GM21390 (cell line): ENCODE measurements around the gene PRKAG2.

Experiments used
- ATAC-seq: cut with Tn5 transposase; IDR thresholded peaks from one replicate; pipeline ENCODE4 v1.9.1; 2021; ENCODE audit not compliant: unreplicated experiment

The PRKAG2 gene

GRCh38 chr7:151732834-151733592 is 143.9 kb downstream of the PRKAG2 start:
- no peak for ATAC-seq

- ATAC-seq: no peak
Measured at GRCh38 chr7:151732292-151732691, 144.6 kb downstream of the PRKAG2 start.

GRCh38 chr7:151731022-151731441 is 145.9 kb downstream of the PRKAG2 start:
- ATAC-seq: no peak

DNA sequence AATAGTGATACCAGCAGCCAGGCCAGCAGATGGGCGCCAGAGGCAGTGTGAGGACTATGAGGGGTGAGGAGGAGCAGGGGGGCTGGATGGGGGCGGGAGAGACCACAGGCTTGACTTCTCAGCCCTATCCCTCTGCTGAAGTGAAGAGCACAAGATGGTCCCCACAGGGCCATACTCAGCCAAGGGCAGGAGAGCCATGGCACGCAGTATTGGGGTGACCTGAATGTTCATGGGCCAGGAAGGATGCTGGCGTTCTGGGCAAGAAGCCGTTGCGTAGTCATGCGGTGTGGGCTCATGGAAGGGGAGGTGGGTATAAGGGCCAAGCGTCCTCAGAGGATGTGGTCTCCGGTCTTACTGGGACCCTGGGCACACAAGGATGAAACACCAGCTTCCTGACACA is 146.3 kb downstream of the PRKAG2 start:
- no peak for ATAC-seq

DNA sequence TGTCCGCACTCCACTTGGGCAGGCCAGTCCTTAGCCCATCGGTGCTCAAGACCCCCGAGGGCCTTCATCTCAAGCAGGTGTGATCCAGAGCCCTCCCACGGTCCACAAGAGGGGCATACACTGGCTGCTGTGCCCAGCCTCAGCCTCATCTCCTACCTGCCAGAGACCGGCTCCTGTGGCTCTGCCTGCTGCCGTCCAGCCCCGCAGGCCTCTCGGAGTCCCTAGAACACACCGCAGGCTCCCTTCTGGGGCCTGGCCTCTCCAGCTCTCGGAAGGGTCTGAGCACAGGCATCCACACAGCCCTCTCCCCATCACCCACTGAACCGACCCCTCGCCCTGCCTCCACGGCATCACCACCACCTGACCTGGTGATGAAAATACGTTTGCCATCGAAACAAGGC is 147.4 kb downstream of the PRKAG2 start:
- no peak for ATAC-seq

DNA sequence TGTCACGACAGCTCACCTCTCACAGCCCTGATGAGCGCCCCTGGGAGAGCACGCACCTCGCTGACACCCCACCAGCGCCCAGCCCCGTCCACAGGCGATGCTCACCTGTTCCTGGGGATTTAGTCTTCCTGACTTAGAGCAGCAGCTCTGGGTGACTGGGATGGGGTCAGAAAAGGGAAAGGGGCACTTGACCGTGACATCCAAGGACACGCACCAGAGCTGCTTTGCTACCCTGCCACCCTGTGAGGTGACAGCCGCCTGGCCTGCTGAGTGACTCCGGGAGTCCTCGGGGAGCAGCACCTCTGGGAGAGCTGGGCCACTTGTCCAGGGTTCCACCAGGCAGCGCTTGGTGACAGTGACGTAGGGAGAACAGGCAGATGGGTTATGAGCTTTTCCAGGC is 148.2 kb downstream of the PRKAG2 start:
- ATAC-seq: no peak

GRCh38 chr7:151728286-151728660 is 148.6 kb downstream of the PRKAG2 start:
- no peak for ATAC-seq

- ATAC-seq: no peak
Measured at GRCh38 chr7:151727579-151728285, 149.2 kb downstream of the PRKAG2 start.

GRCh38 chr7:151726652-151727578 is 150.0 kb downstream of the PRKAG2 start:
- no peak for ATAC-seq

DNA sequence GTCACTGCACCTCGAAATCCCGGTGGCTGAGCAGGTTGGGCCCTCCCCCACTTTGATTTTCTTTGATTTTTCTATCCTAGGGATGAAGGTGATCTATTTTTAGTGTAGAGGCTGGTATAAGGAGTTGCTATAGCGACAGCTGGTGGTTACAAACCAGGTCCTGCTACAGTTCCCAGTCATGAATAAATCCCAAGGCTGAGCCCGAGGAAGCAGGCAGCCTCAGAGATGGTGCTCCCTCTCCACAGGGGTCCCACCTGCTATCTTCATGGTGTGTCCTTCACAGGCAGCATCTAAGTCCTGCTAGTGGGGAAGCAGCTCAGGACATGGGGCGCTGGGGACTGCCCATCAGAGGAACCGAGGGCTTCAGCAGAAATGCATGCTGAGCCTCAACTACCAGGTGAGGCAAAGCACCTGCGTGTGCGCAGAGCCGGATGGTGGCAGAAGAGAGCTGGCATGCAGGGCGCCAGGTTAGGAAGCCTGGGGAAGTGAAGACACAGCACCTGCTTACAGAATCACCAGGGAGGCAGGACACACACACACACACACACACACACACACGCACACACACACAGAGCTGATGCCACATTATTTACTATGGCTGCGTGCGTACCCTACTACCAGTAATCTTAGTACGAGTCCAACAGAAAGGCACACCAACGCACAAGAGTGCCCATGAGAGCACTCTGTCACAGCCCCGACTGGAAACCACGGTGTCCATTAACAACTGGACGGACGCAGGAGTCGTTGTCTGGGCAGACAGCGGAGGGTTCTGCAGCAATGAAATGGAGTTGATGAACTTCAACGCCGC is 150.9 kb downstream of the PRKAG2 start:
- no peak for ATAC-seq

DNA sequence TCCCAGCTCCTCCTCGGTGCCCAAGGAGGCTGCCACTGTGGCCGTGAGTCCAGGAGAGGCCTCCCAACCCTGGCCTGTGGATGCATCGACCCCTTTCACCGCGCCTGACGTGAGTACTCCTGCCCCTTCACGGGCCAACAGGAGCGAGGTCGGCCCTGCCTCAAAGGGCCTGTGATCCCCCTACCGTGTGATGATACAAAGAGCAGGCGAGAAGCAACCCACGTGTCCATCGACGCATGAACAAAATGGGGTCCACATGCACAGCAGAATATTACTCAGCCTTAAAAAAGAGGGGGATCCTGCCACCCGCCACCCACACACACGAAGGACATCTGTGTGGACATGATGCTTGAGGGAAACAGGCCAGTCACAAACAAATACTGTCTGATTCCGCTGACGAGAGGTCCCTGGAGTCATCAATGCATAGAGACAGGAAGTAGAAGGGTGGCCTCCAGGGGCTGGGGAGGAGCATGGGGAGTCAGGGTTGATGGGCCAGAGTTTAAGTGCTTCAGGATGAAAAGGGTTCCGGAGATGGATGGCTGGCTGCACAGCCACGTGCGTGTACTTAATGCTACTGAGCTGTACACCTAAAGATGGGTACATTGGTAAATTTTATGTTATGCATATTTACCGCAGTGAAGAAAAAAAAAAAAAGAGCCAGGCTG is 151.9 kb downstream of the PRKAG2 start:
- ATAC-seq: no peak

GRCh38 chr7:151724250-151724915 is 152.5 kb downstream of the PRKAG2 start:
- ATAC-seq: no peak

DNA sequence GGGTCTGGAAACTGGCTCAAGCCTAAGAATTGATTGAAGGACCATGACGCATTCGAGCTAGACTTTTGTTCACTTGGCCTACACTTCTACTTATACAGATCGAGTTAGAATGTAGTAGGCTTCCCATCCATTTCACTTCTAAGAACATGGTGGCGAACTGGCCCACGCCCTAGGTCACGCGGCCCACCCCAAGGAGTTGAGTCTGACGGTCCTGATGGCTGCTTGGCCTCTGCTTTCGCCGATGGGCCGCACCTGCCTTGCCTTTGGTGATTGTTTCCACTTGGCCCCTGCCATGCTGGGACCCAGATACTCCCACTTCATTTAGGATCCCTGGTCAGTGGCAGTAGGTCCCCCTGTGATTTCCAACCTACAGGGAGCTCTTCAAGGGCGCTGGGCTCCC is 153.6 kb downstream of the PRKAG2 start:
- no peak for ATAC-seq

DNA sequence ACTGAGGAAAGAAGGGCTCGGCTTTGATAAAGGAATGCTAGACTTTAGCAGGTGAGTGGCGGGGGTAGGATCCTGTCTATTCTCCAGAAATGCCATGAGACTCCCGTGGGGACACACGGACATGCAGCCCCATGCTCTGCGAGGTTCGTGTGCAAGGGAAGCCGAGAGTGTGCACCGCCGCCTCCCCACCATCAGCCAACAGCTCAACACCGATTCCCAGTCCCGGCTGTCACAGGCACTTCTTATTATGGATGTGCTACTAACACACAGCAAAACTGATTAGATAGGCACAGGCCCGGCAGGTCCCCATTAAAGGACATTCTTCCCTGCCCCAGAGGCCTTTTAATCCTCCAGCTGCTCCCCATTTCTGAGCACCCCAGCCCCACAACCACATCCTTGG is 154.4 kb downstream of the PRKAG2 start:
- ATAC-seq: no peak

DNA sequence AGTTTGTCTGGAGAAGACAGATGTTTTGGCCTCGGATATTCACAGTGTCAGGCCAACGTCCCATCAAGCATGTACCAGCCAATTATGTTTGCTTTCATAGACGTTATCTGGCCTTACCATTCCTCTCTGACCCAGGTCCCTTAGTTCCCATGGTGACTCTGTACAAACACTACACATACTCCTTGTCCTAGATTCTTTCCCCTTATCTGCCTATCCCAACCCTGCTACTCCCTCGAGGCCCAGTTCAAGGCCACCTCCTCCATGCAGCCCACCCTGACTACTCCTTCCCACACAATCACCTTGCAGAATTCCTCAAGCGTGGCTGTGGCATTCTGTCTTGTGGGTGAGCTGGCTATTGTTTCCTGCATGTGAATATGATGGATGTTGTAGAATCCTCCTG is 155.2 kb downstream of the PRKAG2 start:
- no peak for ATAC-seq

- ATAC-seq: no peak
Measured at GRCh38 chr7:151721236-151721635, 155.7 kb downstream of the PRKAG2 start.

DNA sequence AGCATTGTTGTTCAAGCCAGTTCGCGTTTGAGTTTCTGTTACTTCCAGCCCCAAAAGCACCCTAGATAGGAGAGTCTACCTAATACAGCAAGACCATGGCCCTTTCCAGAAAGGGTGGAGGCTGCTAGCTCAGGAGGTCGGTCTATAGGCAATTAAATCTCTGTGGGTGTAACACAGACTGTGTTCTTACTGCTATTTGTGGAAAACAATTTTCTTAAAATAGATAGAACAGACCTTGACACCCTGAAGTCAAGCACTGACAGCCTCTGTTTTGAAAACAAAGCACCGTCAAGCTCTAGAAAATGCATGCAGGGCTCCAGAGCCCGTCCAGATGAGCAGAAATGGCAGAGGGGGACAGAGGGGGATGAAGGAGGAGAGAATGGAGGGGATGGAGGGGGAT is 156.6 kb downstream of the PRKAG2 start:
- no peak for ATAC-seq

DNA sequence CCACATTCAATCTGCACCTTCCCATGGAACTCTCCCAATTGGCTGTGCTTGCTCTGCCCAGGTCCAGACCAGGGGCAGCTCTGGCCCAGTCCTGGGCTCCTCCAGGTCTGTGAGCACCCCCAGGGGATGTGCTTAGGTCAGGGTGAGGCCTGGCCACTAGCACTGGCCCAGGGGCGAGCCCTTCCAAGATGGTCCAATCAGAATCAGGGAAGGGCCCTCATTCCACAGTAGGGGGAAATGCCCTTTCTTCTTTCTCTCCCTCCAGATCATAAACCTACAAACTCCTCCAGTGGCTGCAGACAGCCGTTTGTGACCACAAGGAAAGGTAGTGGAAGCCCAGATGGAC is 157.0 kb downstream of the PRKAG2 start:
- ATAC-seq: no peak

- ATAC-seq: no peak
Measured at GRCh38 chr7:151719031-151719896, 157.7 kb downstream of the PRKAG2 start.
